SKM-1 treated with dmso at 0.1 percent for 144 hours (cell line): ENCODE data around the gene PALD1.

ENCODE experiments used
- DNase-seq: peaks from one replicate; lab custom pipeline; 2025; ENCODE audit not compliant: unreplicated experiment; lab: John Stamatoyannopoulos, UW

The PALD1 gene

GRCh38 chr10:70478191-70479164 is at the start of gene PALD1:
Gene PALD1, plus strand, starts transcription at chr10:70478767. Its CDS starts 47,185 bp downstream, at chr10:70525952.
- peak; percentile 71 for DNase-seq

GRCh38 chr10:70430493-70431445 is 47.8 kb upstream of the PALD1 start:
- DNase-seq, result no peak

DNA sequence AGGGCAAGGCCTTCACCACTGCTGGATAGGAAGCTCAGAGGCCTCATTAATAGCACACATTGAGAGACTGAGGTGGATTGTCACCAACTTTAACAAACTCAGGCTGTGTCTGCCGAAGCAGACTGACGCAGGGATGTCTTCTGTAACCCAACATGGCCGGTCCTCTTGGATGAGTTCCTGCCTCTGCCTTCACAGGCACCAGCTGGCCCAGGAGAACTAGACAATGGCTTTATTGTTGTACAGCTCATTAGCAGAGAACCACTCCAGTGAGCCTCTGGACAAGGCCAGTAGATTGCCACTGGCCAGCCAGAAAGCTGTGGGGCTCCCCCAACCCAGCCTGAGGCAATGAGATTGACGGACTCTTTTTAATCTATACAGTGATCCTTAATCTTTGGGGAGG is 46.5 kb upstream of the PALD1 start:
- no peak for DNase-seq

DNA sequence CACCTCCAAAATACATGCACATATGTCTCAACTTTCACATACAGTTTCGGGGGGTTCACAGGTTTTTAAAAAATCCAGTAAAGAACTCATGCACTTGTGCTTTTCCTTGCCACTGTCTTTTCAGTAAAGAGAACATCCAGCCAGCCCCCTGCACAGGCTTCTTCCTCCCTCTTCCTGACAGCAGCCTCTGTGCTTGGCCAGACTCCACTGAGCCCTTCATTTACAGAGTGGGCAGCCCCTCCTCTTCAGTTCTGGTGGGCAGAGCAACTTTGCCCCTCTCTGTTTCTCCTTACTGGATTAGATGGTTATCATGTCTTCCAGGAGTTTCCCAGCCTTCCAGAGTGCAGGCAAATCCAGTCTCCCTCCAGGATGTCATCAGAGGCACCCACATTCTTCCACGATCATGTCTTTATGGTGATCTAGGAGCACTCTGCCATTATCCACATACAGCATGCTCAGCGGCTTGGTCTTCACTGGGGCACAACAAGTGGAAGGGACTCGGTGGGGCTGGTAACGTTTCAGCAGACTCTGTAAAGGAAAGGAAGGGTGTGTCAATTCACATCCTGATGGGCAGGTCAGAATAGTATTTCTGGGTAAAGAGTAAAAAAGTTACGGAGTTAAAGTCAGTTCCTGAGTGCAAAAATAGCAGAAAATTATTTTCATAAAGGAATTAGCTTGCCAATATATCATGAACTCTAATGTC is 45.9 kb upstream of the PALD1 start:
- DNase-seq, result no peak

- no peak for DNase-seq
These were observed 44.8 kb upstream of the PALD1 start for GRCh38 chr10:70433581-70434280.

- DNase-seq, result no peak
These were observed 43.1 kb upstream of the PALD1 start for GRCh38 chr10:70435241-70436085.

GRCh38 chr10:70437721-70438120 is 40.8 kb upstream of the PALD1 start:
- no peak for DNase-seq

GRCh38 chr10:70440296-70441160 is 38.0 kb upstream of the PALD1 start:
- no peak for DNase-seq

- no peak for DNase-seq
These were observed 37.2 kb upstream of the PALD1 start, which contains the start of gene NODAL for GRCh38 chr10:70441161-70441894. Gene NODAL, minus strand, starts transcription at chr10:70441681. Its CDS starts 14 bp downstream, at chr10:70441667.

DNA sequence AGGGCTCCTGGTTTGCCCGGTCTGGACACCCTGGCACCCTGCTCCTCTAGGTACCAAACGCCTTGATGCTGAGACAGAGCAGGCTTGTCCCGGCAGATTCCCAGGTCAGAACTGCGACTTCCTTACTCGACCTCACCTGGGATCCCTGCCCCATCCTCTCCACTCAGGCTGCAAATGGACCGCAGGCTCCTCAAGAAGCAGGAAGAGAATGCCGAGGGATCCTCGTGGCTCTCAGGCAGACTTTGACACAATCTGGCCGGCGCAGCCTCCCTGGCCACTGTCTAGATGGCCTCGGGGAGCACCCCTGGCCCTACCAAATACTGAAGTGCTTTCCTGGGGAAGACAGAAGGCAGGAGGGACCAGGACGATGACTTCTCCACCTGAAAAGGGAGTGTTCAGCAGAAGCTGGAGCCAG is 36.7 kb upstream of the PALD1 start:
- DNase-seq, result no peak

DNA sequence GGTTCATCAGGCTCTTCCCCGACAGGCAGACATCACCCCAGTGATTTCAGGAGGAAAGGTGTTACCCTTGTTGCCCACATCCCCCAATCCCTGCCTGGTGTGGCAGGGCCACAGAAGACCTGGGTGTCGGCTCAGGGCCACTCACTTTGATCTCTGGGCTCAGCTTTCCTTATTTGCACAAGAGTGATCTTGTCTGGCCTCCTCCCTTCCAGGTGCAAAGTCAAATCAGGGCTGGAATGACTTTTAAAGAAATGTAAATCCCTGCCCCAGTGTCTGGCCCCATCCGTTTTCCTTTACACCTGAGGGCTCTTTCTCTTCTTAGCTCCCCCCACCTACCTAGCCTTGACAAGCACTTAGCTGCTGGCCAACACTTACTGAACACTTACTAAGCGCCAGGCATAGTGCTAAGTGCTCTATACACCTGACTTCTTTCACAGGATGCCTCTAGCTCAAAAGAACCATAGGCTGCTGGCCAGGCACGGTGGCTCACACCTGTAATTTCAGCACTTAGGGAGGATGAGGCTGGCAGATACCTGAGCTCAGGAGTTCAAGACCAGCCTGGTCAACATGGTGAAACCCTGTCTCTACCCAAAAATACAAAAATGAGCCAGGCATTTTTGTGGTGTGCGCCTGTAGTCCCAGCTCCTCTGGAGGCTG is 36.1 kb upstream of the PALD1 start:
- no peak for DNase-seq

GRCh38 chr10:70444744-70445143 is 33.8 kb upstream of the PALD1 start:
- no peak for DNase-seq

DNA sequence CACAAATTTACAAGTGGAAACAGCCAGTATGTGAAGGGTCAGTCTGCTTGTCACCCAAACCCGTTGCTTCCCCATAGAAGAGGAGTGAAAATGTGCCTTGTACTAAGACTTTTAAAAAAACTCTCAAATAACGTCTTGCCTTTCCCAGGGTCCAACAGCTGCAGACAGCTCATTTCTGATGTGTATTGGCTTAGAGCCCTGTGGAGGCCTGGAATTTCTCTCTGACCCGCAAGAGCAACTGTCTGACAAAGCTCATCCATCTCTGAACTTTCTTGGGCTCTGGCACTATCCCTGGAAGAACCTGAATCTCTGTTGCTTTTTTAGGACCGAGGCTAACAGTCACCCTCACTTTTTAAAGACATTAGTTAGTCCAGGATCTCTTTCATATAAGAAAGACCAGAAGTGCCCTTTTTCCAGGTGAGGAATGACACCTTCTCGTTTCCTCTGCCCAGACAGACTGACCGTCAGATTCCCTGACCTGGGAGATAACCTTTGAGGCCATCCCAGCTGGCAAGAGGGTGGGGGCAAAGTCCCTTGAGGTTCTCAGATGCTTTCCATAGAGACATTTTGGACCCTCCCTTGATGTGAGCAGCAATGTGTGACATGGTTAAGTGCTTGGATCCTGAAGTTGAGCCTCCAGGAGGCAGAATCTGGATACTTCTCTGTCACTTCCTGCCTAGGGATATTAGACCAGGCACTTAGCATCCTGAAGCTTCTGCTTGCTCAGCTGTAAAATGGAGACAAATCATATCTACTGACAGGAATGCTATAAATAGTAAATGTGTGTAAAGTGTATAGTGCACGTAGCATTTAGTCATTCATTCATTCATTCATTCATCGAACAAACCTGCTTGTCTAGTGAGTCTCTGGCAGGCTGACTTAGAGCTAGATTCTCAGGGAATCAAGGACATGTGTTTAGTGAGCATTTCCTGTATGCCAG is 32.6 kb upstream of the PALD1 start:
- no peak for DNase-seq

GRCh38 chr10:70448236-70448635 is 30.3 kb upstream of the PALD1 start:
- no peak for DNase-seq

DNA sequence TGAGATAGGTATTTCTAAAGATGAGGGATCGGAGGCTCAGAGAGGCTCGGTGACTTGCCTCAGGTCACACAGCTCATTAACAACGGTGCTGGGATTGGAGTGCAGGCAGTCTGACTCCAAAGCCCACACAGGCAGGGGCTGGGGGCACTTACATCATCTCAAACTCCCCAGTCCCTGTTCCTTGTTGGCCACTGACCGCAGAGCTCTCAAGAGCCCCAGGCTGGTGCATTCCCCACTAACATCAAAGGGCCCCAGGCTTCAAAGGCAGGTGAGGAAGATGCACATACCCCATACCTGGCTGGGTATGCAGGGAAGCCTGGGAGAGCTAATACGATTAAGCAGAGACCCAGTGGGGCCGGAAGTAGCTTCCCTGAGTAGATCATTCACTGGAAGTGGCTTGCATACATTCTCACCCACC is 23.3 kb upstream of the PALD1 start:
- DNase-seq, result no peak

DNA sequence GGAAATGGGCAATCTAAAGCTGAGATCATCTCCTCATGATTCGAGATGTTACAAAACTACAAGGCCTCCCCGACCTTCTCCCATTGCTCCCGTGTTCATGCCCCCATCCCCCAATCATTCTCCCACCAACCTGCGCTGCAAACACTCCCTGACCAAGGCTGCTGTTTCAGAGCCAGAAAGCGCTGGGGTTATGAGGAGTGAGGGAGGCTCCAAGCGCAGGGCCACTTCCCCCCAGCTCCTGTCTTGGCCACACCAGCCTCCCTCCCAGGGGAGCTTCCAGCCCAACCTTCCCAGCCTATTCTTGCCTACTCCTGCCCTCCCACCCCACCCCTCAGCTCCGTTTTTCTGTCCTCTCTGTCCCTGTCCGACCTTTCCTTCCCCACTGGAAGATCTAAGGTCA is 22.4 kb upstream of the PALD1 start:
- DNase-seq, result no peak
